Aorta (tissue), 5 donors: ENCODE results near the gene CTIF. TPM values are rescaled to one million over a fixed set of nuclear protein-coding genes. Genes with fewer than 3 reads are reported as not detected.

Experiments used
- ATAC-seq: fragments of 200-7000 bp; cut with Tn5 transposase; one replicate; pipeline ENCODE4 v1.9.1; 2022; ENCODE audit warnings: moderate library complexity; ENCODE audit not compliant: low FRiP score
- DNase-seq, 2 donors: peaks; one replicate each; pipeline ENCODE4 v3.0.0-alpha.2; 2020
- H3K27ac ChIP-seq, 2 donors: one replicate each; pipeline ENCODE4 v1.5.1; 2013; ENCODE audit warnings: low read length in 2 of 2, mild to moderate bottlenecking in 2 of 2, moderate library complexity in 2 of 2, control low read depth in 1 of 2, inconsistent platforms in 1 of 2, low read depth in 1 of 2
- H3K27me3 ChIP-seq, 2 donors: one replicate each; pipeline ENCODE4 v1.6.1; 2013; ENCODE audit warnings: control low read depth in 1 of 2, low read length in 1 of 2, mild to moderate bottlenecking in 1 of 2, moderate library complexity in 1 of 2; ENCODE audit not compliant: insufficient read depth in 2 of 2, control insufficient read depth in 1 of 2
- H3K36me3 ChIP-seq, 2 donors: one replicate each; pipeline ENCODE4 v1.6.1; 2013; ENCODE audit warnings: control low read depth in 1 of 2, low read length in 1 of 2, mild to moderate bottlenecking in 1 of 2; ENCODE audit not compliant: insufficient read depth in 2 of 2, control insufficient read depth in 1 of 2
- H3K4me1 ChIP-seq, 2 donors: one replicate each; pipeline ENCODE4 v1.6.1; 2013; ENCODE audit warnings: low read length in 2 of 2, control low read depth in 1 of 2, mild to moderate bottlenecking in 1 of 2, moderate library complexity in 1 of 2; ENCODE audit not compliant: insufficient read depth in 2 of 2, control insufficient read depth in 1 of 2
- H3K4me3 ChIP-seq, 2 donors: one replicate each; pipeline ENCODE4 v1.5.1; 2013; ENCODE audit warnings: low read length in 2 of 2, control low read depth in 1 of 2, mild to moderate bottlenecking in 1 of 2
- H3K9me3 ChIP-seq: one replicate; pipeline ENCODE4 v1.6.1; 2013; ENCODE audit warnings: mild to moderate bottlenecking, low read length; ENCODE audit not compliant: control insufficient read depth
- WGBS, 2 donors: extraction: QIAGEN DNeasy Blood & Tissue Kit; methylation state at CpG; one replicate each; pipeline ENCODE4 v1.1.7; 2013; 5-methylcytosine and 5-hydroxymethylcytosine counted together
- intact Hi-C, 2 donors: fragments of 100-400 bp; cut with DNase I; formaldehyde crosslinking; loops; one replicate each; pipeline versions ENCODE4 v1.14.2 to v1.15.0; 2022
- polyA plus RNA-seq, 2 donors: library from polyadenylated mRNA; stranded (reverse); fragments of 200-250 nt; gene quantifications; one replicate each; pipeline ENCODE4 v1.2.3, GENCODE V29; 2013
- total RNA-seq, 2 donors: library from RNA; stranded (reverse); fragmentation: NEBNext Ultra II Directional; extraction: Animal tissue kit (Norgen Biotek cat#: 25700); gene quantifications; one replicate each; pipeline ENCODE4 v1.2.1, GENCODE V29; 2021
- donor health status: healthy with polysubstance abuse.
- donor health status: Bipolar disorder and iron deficiency.
- donor health status: DM: no; HTN: no; CAD: no.
- donor health status: DM: no; HTN: no; CAD: no.
- donor health status: DM: yes; HTN: yes; CAD: no.

The CTIF gene
- total and polyA plus RNA-seq, 4 donors, result 14.4 to 113 (median 93.4) TPM

DNA sequence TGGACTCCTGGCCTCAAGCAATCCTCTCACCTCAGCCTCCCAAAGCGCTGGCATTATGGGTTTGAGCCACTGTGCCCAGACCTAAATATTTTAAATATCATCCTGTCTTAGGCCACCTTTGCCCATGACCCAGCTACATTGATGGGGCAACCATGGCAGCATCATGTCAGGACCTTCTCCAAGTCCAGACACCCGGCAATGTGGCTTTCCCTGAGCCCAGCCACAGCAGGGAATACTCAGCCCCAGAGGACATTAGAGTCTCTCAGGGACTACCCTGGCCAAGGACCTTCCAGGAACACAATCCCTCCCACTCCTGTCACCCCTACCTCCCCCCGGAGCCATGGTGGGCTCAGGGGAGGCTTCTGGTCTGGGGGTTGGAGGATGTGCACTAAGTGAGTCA, 339.1 kb downstream of the CTIF start:
- H3K27ac ChIP-seq, result no peak overlapping the region
- intact Hi-C loops, result no loop called here
- no peaks in the 10 kb centered on the region for H3K9me3 ChIP-seq
- WGBS, 2 donors, result 95 to 97% methylated on average over 3 of the region's 3 CpGs
- no peaks in the 10 kb centered on the region for H3K36me3 ChIP-seq
- H3K4me3 ChIP-seq, result no peak overlapping the region
- ATAC-seq, result no peak
- H3K4me1 ChIP-seq, result peaks cover 0 to 5% of the 10 kb centered on the region in 2 donors
- no peaks in the 10 kb centered on the region for H3K27me3 ChIP-seq
- DNase-seq, result peak in 1 of 2 donors; percentile 53

DNA sequence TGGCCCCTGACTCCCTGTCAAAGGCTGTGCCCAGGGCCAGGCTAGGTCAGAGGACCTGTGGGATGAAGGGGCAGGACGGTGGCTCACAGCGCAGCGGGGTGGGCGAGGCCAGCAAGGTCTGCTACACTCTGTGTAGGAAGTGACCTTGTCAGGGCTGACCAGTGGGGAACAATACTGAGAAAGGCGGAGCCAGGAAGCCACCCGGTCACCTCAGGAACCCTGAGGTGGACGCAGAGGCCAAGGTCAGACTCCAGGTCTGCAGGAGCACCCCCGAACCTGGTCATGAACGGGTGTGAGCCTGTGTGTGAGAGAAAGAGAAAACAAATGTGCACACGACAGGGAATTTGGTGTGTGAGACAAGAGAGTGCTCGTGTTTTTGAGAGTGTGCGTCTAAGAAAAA, 339.6 kb downstream of the CTIF start:
- H3K4me3 ChIP-seq, result no peak overlapping the region
- 90 to 92% methylated on average over 12 of the region's 12 CpGs for WGBS, 2 donors
- no peak for ATAC-seq
- H3K36me3 ChIP-seq, result no peaks in the 10 kb centered on the region
- DNase-seq, result peak in 1 of 2 donors; percentile 62
- H3K27ac ChIP-seq, result no peak overlapping the region
- H3K4me1 ChIP-seq, result peaks cover 0 to 2% of the 10 kb centered on the region in 2 donors
- no peaks in the 10 kb centered on the region for H3K9me3 ChIP-seq
- H3K27me3 ChIP-seq, result no peaks in the 10 kb centered on the region
- intact Hi-C loops, result no loop called here

DNA sequence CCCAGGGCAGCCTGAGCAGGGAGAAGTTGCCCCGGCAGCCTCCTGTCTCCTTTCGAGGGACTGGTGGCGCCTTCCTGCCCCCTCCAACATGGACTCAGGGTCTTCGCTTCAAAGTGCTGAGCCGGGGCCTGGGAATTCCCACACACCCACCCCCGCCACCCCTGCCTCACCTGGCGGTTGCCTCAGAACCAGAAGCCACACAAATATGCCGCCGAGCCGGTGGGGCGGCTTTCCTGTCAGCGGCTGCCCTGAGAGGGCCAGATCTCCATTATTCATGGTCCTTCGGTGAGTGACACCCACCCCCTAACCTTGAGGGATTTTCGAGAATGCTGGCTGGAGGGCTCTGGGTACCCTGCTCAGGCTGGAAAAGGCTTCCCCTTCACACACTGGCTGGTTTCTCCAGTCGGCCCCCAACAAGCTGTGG, 340.2 kb downstream of the CTIF start:
- ATAC-seq, result no peak
- H3K27me3 ChIP-seq, result no peaks in the 10 kb centered on the region
- intact Hi-C loops, result no loop called here

DNA sequence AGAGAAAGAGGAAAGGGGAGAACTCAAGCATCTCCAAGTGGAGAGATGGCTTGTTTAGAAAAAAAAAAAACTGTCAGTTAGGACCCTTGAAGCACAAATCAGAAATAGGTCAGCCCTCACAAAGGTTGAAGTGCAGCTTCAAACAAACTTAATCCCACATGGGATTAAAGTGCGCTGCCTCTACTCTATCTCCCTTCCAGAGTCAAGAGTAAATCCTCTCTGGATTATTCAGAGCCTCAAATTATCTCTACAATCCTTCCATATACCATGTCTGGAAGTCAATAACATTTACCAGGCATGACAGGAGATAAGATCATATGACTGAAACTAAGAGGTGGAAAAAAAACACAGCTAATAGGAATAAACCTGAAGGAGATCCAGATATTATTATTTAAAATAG, 342.1 kb downstream of the CTIF start:
- intact Hi-C loops, result no loop called here
- 96 to 98% methylated on average over 1 of the region's 1 CpG for WGBS, 2 donors

More for the DNA sequence above, 340.2 kb downstream of the CTIF start:
- H3K9me3 ChIP-seq, result no peaks in the 10 kb centered on the region
- no peaks in the 10 kb centered on the region for H3K36me3 ChIP-seq
- WGBS, 2 donors, result 93 to 94% methylated on average over 14 to 15 of the region's 15 CpGs
- H3K4me1 ChIP-seq, result peaks cover 0 to 2% of the 10 kb centered on the region in 2 donors
- no peak overlapping the region for H3K27ac ChIP-seq
- H3K4me3 ChIP-seq, result no peak overlapping the region
- peak in 1 of 2 donors; percentile 71 for DNase-seq

DNA sequence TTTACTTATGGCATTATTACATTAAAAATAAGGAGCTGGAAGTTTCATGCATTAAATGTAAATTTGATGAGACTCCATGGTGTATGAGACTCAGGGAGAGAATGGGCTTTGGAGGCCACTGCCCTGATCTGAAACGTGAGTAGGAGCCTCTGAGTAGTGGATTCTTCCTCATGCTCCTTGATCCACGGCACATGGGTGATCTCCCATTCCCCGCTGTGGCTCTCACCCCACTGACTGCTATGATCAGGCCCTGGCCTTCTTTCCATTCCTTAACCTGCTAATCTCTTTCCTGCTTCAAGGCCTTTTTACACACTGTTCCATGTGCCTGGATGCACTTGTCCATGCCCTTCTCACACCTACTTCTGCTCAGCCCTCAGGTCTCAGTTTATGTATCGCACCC, 343.5 kb downstream of the CTIF start:
- H3K27ac ChIP-seq, result no peak overlapping the region
- no peaks in the 10 kb centered on the region for H3K9me3 ChIP-seq
- WGBS, 2 donors, result 94 to 97% methylated on average over 4 of the region's 4 CpGs
- DNase-seq, result peak in 1 of 2 donors; percentile 38
- no peaks in the 10 kb centered on the region for H3K4me1 ChIP-seq
- no peaks in the 10 kb centered on the region for H3K36me3 ChIP-seq
- no peak for ATAC-seq
- intact Hi-C loops, result no loop called here
- H3K27me3 ChIP-seq, result no peaks in the 10 kb centered on the region
- H3K4me3 ChIP-seq, result no peak overlapping the region

More for the DNA sequence above, 342.1 kb downstream of the CTIF start:
- Histone ChIP-seq H3K27me3 (no peaks in the 10 kb centered on the region), H3K36me3 (no peaks in the 10 kb centered on the region), H3K4me3 (no peak overlapping the region), H3K9me3 (no peaks in the 10 kb centered on the region), H3K4me1 (peaks cover 0 to 2% of the 10 kb centered on the region in 2 donors), H3K27ac (no peak overlapping the region)
- ATAC-seq, result no peak
- no peak for DNase-seq

DNA sequence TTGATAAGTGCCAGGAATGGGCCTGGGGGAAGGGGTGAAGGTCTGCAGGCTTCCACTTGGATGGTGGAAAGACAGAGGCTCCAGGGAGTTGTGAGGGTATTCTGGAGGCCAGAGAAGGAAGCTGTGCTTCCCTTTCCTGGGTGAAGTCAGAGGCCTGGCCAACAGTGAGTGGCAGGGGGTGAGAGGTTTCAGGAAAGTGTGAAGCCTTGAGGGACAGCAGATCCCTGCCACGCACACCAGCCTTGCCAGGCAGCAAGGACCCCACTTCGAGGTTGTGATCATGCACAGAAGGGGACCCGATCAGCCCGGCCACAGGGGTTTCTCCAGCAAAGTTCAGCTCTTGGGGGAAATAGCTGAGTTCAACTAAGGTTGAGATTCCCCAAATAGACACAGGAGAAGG, 345.5 kb downstream of the CTIF start:
- ATAC-seq (no peak), DNase-seq (no peak)
- Histone ChIP-seq H3K4me3 (no peak overlapping the region), H3K27ac (no peak overlapping the region), H3K9me3 (no peaks in the 10 kb centered on the region), H3K36me3 (no peaks in the 10 kb centered on the region), H3K27me3 (no peaks in the 10 kb centered on the region), H3K4me1 (no peaks in the 10 kb centered on the region)
- intact Hi-C loops, result no loop called here
- WGBS, 2 donors, result 92 to 95% methylated on average over 4 of the region's 4 CpGs

DNA sequence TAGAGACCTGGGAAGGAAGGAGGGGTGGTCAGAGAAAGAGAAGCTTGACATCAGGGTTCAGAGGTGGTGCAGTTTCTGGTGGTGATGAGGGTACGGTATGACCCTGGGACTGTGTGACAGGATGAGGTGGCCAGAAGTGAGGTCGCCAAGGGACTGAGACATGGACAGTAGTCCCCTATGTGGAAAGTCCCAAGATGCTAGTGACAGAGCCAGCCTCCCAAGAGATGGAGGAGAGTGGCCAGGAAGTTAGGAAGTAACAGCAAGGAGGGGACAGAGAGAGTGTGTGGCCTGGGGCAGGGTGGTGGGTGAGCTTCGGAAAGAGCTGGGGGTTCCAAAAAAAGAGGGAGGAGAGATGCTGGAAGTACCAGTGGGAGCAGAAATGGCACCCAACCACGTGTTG, 345.9 kb downstream of the CTIF start:
- Histone ChIP-seq H3K4me3 (no peak overlapping the region), H3K27ac (no peak overlapping the region), H3K4me1 (no peaks in the 10 kb centered on the region), H3K9me3 (no peaks in the 10 kb centered on the region), H3K27me3 (no peaks in the 10 kb centered on the region), H3K36me3 (no peaks in the 10 kb centered on the region)
- ATAC-seq (no peak), DNase-seq (no peak)
- intact Hi-C loops, result no loop called here
- 72 to 82% methylated on average over 4 of the region's 4 CpGs for WGBS, 2 donors

DNA sequence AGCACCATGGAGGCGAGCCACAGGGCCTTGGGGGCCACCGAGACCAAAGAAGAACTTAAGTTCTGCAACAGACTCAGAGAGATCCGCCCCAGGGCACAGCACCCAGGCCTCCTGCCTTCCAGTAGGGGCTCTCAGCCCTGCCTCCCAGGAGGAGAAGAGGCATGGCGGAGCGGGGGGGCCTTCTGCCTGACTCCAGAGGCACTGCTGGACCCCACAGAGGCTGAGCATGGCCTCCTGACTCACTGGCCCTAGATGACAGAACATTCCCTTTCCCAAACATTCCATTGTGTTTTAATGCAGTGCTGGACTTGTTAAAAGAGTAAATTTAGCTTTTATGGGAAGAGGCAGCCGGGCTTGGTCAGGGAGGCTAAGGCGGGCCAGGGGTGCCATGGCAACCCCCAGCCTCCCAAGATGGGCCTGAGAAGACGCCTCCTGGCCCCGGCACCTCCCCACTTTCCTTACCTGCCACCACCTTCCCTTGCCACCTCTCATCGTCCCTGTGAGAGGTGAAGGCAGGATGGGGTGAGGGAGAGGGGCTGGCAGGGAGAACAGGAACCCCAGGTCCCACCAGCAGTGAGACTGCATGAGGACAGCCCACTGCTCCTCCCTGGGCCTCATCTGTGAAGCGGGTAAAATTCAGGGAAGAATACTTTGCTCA, 346.6 kb downstream of the CTIF start:
- peak in 1 of 2 donors; percentile 75 for DNase-seq
- Histone ChIP-seq H3K27me3 (no peaks in the 10 kb centered on the region), H3K36me3 (no peaks in the 10 kb centered on the region), H3K4me1 (no peaks in the 10 kb centered on the region), H3K4me3 (no peak overlapping the region), H3K9me3 (no peaks in the 10 kb centered on the region), H3K27ac (no peak overlapping the region)
- intact Hi-C loops, result no loop called here
- WGBS, 2 donors, result 64 to 75% methylated on average over 11 of the region's 11 CpGs
- ATAC-seq, result no peak

DNA sequence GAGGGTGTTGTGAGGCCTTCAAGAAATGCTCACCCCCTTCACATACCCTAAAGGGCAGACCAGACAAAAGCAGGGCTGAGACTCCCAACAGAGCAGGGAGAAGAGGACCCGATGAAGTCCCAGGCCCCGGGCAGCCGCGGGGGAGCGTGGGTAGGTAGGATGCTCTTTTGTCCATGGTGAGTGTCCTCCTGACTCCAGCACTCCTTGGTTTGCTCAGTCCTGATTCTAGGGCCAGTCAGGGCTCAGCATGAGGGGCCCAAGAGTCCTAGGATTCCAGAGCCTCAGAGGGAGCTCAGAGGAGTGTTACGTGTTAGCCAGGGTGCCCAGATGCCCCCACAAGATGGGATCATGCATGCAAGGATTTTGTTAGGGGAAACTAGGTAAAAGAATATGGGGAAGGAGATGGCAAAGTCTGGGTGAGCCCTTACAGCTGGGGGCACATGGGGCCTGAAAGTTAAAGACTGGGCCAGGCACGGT, 347.1 kb downstream of the CTIF start:
- Histone ChIP-seq H3K27ac (no peak overlapping the region), H3K36me3 (no peaks in the 10 kb centered on the region), H3K27me3 (no peaks in the 10 kb centered on the region), H3K9me3 (no peaks in the 10 kb centered on the region), H3K4me3 (no peak overlapping the region), H3K4me1 (no peaks in the 10 kb centered on the region)
- no peak for DNase-seq
- intact Hi-C loops, result no loop called here
- no peak for ATAC-seq
- WGBS, 2 donors, result 93% methylated on average over 7 of the region's 7 CpGs
